ELR (cell line): ENCODE data around the gene ST7L.

Experiments used
- DNase-seq: peaks from one replicate; pipeline ENCODE4 v3.0.0-alpha.2; 2015; ENCODE audit warnings: low read depth

ST7L gene

DNA sequence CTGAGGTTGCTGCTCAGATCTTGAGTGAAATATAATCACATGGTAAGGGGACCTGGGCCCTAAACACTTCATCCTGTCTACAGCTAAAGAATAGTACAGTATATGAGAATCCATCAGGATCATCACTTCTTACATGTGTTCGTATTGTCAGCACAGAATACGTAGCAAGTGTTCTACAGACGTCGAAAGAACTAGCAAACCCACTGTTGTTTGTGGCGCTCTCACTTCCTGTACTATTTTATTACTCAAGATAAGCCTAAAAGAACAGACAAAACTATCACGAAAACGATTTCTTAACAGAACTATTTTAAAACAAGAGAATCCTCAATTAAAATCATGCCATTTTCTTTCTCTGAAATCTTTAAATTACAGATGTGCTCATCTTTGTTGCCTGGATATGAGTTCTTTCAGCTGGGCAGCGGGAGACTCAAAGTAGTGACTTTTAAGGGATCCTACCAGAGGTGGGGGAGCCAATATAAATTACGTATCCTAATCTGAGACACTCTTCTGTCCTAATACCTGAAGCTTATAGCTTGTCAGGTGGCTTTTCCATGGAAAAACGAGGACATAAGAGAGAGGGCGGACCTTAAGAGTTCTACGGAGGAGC is 724 bp downstream of the ST7L start:
- DNase-seq = peak; percentile 51

DNA sequence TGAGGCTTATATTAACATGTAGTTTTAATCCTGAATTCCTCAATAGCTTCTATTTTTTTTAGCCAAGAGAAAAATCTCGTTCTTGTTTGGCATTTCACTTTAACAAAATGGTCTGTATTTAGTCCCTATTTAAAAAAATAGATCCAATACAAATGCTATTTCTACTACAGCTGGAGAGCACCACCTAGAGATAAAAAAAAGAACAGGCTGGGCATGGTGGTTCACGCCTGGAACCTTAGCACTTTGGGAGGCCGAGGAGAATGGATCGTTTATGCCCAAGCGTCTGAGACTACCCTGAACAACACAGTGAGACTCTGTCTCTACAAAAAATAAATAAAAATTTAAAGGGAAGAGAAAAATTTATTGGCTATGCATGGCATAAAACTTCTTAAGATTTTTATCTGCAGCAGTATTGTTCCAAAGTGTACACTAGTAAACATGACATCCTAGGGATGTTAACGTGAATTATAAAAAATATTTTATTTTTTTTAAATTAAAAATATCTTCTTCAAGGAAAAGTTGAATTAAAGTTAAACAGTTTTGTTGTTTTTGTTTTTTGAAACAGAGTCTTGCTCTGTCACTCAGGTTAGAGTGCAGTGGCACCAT is 4.4 kb downstream of the ST7L start:
- peak; percentile 76 for DNase-seq

DNA sequence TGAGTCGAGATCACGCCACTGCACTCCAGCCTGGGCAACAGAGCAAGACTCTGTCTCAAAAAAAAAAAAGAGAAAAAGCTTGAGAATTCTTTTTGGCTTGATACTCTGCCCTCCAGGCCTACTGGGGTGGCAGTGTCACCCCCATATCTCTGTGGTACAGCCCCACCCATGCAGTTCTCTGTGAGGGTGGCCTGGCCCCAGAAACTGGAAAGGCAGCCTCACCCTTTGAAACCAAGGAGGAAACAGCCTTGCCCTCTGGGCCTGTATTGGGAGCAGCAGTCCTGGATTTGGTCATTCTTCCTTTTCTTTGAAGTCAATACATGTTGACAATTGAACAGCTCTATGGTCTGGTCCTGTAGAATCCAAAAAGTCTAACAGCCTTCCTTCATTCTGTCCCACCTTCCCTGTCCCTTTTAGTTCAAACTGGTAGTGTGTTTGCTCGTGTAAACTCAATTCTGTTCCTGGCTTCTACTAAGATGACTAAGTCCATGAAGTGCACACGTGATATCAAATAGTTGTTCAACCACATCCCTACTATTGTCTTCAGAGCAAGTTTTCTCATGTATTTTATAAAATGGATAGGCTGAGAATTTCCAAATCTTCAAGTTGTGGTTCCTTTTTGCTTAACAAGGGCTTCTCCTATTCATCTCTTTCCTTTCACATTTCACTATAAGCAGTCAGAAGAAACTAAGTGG is 13.2 kb downstream of the ST7L start:
- DNase-seq = peak; percentile 20

DNA sequence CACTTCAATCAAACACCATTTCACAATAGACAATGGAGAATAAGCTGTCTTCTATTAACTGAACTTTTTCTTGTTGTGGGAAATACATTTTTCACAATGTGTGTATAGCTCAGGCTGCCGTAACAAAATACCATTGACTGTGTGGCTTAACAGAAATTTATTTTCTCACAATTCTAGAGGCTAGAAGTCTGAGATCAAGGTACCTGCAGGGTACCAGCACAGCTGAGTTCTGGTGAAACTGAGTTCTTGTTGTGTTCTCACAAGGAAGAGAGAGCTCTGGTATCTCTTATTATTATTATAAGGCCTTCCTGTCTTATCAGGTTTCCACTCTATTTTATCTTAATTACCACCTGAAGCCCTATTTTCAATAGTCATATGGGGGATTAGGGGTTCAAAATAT is 15.4 kb downstream of the ST7L start:
- no peak for DNase-seq

DNA sequence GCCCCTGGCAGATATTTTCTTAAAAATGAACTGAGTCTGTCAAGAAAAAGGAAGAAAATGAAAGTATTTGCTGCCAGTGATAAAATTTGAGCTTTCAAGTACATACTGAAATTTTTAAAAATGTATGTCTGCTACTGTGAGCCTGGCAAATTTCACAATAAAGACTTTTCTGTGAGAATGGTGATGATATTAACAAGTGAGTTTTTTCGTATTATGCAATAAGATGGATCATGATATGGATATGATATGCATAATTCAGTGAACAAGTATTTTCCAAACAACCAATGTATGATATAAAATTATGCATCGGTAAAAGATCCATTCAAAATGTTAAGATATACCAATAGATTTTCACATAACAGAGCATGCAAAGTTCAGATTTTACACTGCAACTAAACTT is 15.9 kb downstream of the ST7L start:
- DNase-seq = no peak

DNA sequence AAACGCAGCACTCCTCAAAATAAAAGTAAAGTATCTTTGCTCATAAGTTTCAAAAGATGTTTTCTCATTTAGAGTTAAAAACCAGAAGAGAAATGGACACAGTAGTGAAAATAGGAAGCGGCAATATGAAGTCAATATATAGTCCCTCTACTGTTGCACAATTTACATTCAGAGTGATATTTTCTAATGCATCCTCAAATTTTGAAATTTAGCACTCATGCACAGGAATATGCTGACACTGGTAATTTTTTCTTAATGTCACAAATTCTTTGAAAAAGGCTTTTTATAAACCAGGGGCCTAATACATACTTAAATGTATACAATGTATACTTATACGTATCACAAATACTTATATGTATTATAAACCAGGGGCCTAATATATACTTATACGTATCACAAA is 19.5 kb downstream of the ST7L start:
- DNase-seq = no peak

DNA sequence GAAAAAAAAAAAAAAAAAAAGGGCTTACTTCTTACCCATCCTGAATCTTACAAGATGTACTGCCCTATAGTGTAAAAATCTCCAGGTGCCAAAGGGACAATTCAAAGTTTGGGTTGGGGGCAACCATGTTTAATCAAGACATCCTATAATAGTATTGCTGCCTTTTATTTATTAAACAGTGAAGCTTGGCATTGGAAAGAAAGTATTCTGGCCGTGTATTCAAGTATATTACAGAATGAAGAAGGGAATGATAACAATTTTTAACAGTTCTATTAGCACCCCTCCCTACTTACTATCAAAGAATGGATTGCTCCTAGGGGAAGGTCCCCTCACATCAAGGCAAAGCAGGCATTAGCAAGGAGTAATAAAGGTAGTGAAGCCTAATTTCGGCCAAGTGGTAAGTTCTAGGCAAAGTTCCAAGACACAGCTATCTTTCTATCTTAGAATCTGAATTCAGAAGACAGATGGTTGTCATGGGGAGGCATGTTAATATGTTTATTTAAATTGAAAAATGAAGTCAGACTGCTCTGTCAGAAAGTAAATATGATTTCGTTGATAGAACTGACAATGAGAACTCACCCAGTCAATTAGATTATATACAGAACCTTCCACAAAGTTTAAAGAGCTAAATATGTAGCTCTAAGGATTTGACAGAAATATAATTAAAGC is 24.6 kb downstream of the ST7L start:
- DNase-seq = no peak

DNA sequence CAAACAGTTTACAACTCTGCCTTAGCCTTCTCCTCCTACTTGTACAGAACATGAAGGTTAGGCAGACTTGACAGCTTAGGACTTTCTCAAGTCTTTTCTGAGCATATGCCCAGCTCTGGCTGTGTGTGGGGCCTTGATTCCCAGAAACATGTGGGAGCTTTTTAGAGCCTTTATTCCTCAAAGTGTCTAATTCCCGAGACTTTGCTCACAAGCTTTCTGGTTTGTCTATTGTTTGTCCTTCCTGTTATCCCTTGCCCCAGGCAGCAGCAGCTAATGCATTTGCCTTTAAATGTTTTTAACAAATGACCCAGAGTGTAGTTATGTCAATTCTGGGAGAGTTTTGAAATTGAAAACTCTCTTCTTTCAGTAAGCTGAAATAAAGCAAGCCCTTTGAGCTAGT is 29.2 kb downstream of the ST7L start:
- DNase-seq = no peak

DNA sequence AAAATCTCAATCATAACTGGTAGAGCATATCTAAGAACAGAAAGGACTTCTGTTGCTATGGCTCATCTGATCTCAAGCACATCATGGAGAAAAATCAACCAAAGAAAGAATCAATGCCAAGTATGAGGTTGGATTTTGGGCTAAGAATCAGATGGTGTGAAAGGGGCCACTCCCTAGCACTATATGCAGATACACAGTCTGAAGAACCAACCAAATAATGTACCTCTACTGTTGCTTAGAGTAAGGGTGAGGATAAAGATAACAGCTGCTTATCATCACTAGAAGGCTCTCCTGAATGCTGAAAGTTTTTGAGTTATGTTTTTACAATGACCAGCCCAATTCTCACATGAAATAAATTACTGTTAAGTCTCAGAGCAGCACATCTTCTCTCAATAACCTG is 35.6 kb downstream of the ST7L start:
- DNase-seq = no peak

DNA sequence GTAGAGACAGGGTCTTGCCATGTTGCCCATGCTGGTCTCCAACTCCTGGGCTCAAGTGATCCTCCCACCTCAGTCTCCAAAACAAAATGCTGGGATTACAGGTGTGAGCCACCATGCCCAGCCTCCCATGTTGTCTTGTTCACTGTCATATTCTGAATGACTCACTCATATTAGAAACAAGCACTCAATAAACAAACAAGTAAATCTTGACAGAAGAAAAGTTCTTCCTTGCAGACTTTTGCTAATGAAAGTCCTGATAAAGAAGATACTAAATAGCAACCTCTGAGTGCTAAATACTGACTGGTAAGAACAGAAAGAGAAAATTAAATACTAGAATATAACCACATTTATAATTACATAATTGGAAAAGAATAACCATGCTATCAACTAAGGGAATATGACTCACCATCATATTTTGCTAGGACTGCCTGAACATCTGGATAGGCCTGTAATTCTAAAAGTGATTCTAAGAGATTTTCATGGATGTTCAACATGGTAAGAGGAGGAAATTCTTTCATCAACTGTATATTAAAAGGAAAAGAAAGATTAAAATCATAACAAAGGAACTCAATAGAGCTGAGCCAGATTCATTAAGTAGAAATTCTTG is 37.3 kb downstream of the ST7L start:
- peak; percentile 22 for DNase-seq

DNA sequence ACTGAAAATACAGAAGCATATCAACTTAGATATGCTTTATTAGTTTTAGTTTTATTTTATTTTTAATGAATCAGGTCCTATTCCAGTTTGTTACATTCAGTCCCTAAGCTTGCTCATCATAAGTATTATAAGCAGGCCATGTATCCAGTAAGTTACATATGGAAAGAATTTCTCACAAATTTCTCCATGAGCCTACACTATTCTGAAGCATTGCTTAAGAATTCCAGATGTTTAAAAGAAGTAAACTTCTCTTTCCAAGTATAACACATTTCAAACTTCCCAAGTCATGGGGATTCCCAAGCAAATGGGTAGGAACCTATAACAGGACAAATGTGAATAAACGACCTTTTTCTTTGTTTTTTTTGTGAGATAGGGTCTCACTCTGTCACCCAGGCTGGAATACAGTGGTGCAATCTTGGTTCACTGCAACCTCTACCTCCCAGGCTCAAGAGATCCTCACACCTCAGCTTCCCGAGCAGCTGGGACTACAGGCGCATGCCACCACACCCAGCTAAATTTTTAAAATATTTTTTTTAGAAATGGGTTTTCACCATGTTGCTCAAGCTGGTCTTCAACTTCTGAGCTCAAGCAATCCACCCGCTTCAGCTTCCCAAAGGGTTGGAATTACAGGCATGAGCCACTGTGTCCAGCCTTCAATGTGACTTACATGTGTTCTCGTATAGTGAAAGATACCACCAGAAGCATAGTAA is 39.0 kb downstream of the ST7L start:
- DNase-seq = no peak

DNA sequence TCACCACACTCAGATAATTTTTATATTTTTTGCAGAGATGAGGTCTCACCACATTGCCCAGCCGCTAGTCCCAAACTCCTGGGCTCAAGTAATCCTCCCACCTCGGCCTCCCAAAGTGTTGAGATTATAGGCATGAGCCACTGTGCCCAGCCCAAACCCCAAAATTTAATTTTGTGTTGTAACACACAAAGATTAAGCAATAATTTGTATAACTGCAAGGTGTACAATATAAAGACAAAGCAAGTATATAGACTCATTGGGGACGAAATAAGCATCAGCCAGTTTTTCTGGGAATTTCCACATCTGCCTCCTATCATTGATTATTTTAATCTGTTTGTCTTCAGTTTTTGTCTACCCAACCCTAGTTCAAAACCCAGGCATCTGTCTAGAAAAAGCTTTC is 42.7 kb downstream of the ST7L start:
- DNase-seq = no peak

DNA sequence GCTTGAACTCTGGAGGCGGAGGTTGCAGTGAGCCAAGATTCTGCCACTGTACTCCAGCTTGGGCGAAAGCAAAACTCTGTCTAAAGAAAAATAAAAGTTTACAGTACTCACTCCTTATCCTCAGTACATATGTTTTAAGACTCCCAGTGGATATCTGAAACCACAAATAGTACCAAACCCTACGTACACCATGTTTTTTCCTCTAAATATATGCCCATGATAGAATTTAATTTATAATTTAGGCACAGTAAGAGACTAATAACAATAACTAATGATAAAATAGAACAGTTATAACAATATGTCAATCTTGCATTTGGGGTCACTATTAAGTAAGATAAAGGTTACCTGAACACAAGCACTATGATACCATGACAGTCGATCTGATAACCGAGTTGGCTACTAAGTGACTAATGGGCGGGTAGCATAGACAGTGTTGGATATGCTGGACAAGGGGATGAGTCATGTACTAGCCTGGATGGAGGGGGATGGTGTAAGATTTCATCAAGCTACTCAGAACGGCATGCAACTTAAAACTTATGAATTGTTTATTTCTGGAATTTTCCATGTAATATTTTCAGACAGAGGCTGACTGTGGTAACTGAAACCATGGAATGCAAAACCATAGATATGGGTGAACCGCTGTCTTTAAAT is 43.7 kb downstream of the ST7L start:
- peak; percentile 96 for DNase-seq

DNA sequence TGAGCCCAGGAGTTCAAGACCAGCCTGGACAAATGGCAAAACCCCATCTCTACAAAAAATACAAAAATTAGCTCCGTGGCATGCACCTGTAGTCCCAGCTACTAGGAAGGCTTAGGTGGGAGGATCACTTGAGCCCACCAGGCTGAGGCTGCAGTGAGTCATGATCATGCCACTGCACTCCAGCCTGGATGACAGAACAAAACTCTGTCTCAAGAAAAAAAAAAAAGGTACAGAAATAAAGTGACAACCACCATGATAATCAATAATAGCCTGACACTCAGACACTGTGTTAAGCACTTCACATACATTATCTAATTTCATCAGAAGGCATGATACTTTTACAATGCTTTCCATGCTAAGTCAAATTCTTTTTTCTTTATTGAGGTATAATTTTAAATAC is 53.1 kb downstream of the ST7L start:
- no peak for DNase-seq

DNA sequence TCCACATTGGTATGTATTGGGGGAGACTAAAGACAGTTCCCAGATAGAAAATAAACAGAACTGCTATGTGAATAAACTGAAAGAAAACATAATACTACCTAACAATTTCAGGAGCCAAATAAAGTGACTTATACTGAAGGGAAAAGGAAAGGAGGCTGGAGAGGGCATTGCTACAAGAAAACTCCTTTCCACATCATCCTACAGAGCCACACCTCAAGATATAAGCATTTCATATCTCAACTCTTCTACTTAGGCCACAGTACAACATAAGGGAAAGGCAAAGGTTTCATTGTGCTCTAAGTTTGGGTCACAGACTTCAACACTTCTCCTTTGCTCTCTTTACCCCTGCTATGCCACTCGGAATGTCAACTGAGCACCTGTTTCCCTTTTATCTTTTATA is 54.9 kb downstream of the ST7L start:
- no peak for DNase-seq

DNA sequence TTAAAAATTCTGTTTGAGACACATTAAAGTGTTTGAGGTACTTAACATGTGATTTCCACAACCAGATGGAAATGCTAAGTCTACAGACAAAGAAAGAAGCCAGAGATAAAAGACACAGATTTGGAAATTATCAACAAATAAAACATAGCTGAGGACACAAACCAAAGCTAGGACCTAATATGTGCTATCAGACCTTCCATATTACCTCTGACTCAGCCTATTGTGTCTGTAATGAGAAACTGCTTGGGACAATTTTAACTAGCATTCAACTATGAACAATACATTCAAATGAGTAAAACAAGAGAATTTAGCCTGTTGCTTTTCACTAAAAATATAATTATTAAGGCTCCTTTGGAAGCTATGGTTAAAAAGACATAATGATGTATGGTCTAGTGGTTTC is 55.6 kb downstream of the ST7L start:
- DNase-seq = no peak

DNA sequence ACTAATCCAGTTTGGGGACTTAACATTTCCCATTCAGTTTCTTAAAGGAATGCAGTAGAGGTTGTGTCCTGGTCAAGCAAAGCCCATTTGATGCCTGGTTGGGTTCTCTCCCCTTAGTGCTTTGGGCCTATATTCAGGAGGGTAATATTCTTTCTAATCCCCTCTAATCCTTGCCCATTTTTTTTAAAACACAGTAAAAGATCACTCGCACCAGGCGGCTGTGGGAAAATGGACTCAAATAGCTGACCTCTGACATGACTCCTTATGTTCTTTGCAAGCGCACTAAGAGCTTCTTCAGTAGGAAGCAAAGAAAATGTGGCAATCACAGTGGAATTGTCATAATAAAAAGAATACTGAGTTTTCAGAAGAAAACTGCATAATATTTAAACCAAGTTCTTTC is 60.3 kb downstream of the ST7L start:
- DNase-seq = no peak

DNA sequence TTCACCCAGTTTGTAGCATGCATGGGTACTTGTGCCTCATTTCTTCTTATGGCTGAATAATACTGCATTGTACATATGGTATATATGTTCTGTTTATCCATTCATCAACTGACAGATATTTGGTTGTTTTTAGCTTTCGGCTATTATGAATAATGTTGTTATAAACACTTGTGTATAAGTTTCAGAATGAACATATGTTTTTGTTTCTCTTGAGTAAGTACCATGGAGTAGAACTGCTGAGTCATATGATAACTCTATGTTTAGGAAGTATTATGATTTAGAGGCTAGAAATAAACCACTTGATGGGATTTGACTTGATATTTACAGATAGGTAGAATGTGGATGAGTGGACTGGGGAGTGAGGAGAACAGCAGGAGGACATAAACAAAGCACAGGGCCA is 61.6 kb downstream of the ST7L start:
- DNase-seq = peak; percentile 44

DNA sequence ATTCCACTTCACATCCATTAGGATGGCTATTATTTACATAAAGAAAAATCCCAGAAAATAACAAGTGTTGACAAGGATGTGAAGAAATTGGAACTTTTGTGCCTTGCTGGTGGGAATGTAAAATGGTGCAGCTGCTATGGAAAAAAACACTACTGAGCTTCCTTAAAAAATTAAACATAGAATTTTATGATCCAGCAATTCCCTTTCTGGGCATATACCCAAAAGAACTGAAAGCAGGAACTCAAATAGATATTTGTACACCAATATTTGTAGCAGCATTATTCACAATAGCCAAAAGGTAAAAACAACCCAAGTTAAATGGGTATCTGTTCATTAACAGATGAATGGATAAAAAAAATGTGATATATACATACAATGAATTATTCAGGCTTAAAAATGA is 64.5 kb downstream of the ST7L start:
- no peak for DNase-seq

DNA sequence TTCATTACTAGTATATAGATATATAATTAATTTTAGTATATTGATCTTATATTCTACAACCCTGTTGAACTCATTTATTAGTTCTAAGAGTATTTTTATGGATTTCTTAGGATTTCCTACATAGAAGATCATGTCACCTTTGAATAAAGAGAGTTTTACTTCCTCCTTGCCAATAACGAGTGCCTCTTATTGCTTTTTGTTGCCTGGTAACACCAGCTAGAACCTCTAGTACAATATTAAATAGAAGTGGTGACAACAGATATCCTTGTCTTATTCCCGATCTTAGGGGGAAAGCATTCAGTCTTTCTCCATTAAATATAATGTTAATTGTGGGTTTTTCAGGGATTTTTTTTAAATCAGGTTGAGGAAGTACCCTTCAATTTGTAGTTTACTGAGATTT is 69.4 kb downstream of the ST7L start:
- no peak for DNase-seq

DNA sequence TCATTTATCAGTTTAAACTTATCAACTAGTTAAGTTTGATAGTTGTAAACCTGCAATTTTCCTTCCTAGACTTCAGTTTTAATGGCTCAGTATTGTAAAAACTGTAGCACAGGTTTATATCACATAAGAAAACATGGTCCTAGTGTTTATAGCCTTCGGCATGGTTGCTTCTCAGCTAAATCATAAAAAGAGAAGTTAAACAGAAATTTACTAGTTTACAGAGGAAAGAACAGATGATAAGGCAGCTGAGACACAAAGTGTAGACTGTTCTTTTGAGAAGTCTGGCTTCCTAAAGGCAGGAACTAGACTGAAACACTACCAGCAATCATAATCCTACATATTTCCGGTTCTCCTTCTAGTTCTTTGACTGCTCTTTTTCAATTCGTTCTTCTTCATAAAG is 70.4 kb downstream of the ST7L start:
- no peak for DNase-seq

DNA sequence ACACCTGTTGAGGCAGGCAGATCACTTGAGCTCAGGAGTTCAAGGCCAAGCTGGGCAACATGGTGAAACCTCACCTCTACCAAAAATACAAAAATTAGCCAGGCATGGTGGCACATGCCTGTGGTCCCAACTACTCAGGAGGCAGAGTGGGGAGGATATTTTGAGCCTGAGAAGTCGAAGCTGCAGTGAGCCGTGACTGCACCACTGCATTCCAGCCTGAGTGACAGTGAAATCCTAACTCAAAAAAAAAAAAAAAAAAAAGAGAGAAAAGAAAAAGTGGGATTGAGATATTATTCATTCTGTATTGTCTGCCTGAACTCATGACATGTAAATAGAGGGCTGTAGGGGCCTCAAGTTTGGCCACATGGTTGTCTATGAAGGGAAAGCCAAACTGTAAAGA is 72.9 kb downstream of the ST7L start:
- DNase-seq = no peak
